HG03175 (cell line): ENCODE measurements around the gene TPR.

ENCODE experiments used
- ATAC-seq: cut with Tn5 transposase; IDR thresholded peaks from one replicate; pipeline ENCODE4 v1.9.1; 2021; ENCODE audit warnings: mild to moderate bottlenecking, moderate library complexity; ENCODE audit not compliant: unreplicated experiment

TPR gene

DNA sequence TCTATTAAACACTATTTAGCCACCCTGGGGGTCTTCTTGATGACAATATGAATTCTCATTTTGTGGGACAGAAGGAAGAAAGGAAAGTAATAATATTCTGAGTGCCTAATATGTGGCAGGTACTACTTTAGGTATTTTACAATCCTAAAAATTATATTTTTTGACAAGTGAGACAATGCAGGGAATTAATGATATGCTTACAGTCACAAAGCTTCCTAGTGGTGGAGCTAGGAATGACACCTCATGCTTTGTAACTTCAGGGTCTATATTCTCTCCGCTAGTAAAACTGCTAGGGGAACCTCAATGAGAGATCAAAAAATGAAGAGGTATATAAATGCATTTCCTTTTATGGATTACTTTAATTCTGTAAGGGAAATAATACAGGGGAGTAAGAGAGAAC, 44.3 kb downstream of the TPR start:
- peak; percentile 50 for ATAC-seq

DNA sequence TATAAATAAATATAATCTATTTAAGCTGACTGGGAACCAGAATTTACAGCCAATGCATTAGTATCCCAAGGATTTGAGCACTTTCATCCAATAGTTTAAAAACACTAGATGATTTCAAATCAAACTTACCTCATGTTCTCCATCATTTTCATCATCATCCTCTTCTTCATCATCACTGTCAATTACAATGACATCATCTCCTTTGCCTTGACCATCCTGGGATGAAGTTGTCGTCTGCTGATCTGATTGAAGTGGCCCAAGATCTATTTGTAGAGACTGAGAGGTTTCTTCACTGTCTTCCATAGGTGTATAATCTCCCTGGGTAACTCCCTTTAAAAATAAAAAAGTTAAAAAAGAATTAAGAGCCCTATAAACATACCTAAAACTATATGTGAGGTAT, 47.7 kb downstream of the TPR start:
- ATAC-seq = no peak

DNA sequence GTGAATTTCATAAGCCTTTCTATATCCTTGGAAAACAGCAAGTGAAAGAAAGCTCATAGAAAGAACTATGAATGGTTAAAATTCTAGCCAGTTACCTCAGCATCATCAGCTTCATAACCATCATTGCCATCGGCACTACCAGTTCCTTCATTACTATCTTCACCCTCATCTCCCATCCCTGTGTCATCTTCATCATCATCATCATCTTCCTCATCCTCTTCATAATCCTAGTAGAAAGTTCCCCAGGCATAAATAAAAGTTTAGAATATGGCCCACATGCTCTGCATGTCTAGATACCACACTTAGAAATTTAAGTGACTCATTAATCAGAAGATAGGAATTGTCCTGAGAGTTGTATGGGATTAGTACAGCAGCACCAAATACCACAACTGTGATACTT, 49.0 kb downstream of the TPR start:
- ATAC-seq = no peak

DNA sequence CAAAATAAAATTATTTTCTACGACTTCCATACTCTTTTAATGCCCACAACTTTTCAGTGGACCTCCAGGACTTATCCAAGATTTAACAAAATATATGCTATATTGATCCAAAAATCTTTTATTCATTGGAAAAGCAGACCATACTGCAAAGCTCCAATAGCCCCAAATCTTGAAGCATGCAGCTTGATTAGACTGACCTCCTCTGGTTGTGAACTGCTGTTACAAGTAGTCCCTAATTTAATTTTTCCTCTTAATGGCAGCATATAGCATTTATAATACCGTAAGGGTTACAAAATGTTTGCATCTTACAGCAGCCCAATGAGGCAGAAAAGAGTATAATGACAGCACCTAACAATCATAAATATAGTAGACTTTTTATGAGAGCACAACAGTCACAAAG, 49.8 kb downstream of the TPR start:
- ATAC-seq = peak; percentile 43

DNA sequence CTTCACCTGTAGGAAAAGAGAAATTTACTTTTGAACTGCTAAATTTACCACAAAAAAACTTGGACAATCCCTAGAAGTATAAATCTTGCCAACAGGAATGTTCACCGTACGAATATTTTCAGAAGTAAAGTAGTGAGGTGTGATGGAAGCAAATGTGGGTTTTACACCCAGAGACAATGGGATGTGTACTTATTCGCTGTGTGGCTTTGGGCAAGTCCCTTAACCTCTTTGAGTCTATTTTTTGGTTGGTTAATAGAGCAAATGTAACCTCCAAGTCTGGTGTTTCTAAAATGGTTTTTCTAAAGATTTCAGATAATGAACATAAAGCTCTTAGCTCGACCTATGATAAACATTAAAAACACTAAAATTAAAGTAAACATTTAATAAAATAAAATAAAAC, 51.2 kb downstream of the TPR start:
- no peak for ATAC-seq

DNA sequence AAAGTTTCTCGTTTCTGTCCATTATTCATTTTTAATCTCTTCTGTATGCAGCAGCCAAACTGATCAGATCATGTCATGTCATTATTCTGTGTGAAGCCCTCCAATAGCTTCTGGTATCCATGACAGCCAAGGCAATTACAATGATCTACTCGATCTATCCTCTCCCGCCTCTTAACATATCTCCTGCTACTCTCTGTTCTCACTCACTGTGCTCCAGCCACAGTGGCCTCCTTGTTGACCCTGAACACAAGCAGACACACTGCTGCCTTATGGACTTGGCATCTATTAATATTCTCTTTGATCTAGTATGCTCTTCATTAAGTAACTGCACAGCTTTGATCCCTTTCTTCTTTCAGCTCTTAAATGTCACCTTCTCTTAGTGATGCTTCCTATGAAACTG, 59.5 kb downstream of the TPR start:
- ATAC-seq = no peak

DNA sequence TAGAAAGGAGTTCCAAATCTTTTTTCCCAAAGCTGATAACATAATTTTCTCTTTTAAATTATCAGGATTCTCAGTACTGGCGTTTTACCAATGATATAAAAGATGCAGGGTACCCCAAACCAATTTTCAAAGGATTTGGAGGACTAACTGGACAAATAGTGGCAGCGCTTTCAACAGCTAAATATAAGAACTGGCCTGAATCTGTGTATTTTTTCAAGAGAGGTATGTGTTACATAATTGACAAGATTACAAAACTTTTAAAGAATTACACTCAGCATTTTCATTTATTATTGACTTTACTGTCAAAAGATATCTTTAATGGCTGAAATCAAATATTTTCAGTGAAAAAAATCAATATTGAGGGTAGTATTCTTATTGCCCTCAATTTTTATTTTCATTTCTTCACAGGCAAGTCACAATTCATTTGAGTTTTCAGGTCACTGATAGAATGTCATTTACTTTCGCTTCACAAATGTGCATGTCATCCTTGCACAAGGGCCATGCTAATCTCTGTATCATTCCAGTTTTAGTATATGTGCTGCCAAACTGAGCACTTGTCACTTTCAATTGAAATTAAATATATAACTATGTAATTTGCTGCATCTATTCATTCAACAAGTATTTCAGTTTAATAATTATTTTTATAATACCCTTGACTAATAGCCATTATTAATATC, 63.5 kb downstream of the TPR start:
- ATAC-seq = no peak

DNA sequence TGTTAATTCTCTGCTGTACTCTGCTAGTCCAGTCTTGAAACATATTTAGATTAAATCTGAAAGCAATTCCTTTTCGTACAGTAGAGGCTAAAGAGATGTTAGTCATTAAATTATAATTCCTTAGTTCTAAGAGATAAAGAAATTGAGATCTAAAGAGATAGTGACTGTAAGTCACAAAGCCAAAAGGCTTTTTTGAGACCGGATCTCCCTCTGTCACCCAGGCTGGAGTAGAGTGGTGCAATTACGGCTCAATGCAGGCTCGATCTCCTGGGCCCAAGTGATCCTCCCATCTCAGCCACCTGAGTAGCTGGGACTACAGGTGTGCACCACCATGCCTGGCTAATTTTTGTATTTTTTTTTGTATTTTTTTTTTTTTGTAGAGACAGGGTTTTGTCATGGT, 64.7 kb downstream of the TPR start:
- ATAC-seq = no peak

DNA sequence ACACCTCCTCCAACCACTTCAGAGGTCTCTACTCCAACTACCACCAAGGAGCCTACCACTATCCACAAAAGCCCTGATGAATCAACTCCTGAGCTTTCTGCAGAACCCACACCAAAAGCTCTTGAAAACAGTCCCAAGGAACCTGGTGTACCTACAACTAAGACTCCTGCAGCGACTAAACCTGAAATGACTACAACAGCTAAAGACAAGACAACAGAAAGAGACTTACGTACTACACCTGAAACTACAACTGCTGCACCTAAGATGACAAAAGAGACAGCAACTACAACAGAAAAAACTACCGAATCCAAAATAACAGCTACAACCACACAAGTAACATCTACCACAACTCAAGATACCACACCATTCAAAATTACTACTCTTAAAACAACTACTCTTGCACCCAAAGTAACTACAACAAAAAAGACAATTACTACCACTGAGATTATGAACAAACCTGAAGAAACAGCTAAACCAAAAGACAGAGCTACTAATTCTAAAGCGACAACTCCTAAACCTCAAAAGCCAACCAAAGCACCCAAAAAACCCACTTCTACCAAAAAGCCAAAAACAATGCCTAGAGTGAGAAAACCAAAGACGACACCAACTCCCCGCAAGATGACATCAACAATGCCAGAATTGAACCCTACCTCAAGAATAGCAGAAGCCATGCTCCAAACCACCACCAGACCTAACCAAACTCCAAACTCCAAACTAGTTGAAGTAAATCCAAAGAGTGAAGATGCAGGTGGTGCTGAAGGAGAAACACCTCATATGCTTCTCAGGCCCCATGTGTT, 66.6 kb downstream of the TPR start:
- ATAC-seq = no peak

DNA sequence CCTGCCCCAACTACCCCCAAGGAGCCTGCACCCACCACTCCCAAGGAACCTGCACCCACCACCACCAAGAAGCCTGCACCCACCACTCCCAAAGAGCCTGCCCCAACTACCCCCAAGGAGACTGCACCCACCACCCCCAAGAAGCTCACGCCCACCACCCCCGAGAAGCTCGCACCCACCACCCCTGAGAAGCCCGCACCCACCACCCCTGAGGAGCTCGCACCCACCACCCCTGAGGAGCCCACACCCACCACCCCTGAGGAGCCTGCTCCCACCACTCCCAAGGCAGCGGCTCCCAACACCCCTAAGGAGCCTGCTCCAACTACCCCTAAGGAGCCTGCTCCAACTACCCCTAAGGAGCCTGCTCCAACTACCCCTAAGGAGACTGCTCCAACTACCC, 67.6 kb downstream of the TPR start:
- no peak for ATAC-seq

DNA sequence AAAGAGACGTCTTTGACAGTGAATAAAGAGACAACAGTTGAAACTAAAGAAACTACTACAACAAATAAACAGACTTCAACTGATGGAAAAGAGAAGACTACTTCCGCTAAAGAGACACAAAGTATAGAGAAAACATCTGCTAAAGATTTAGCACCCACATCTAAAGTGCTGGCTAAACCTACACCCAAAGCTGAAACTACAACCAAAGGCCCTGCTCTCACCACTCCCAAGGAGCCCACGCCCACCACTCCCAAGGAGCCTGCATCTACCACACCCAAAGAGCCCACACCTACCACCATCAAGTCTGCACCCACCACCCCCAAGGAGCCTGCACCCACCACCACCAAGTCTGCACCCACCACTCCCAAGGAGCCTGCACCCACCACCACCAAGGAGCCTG, 68.5 kb downstream of the TPR start:
- no peak for ATAC-seq

DNA sequence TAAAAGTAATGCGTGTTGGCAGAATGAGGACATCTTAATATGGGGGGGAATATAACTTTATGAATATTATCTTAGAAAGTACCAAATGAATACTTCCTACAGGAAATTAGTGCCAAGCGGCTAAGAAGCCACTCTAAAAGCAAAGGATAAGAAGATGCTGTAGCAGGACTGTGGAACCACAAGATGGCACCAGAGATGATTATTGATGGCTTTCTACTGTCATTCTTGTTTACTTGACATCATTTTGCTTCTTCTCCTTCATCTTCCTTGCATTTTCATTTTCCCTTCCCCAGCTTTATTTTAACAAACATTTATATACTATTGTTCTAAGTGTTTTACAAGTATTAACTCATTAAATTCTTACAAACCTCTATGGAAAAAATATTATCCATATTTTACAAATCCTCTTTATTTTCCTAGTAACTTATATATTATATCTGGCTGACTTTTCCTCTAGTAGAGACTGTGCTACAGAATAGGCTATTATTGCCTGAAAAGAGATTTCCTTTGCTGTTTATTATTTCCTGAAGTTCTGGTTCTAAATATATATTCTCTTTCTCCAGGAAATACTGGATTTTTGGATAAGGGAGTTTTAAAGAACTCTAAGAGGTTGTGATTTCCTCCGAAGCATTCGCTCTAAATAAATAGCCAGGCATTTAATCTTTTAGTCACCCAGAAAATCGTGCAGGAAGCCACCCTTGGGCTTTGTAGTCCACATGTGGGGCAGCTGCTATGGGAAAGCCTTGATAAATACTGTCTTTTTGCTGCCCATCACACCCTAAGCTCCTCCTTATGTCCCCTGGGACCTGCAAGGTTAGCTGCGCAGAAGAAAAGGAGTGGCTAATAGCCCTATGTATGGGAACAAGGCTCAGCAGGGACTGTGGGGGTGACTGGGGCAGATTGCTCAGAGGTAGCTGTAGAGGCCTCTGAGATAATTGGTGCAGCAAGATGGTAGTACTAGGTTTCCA, 69.8 kb downstream of the TPR start:
- ATAC-seq = peak; percentile 75

DNA sequence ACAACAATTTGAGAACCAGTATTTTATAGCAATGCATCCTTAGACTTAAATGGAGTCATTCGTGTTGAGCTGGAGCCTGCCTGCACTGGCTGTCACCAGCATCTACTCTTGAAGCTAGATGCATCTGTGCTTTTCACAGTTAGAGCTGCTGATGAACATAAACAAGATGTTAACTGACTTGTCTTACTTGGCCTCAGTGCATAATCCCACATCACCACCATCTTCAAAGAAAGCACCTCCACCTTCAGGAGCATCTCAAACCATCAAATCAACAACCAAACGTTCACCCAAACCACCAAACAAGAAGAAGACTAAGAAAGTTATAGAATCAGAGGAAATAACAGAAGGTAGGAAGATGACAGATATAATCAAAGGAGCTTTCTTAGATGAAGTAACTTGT, 71.1 kb downstream of the TPR start:
- ATAC-seq = no peak

DNA sequence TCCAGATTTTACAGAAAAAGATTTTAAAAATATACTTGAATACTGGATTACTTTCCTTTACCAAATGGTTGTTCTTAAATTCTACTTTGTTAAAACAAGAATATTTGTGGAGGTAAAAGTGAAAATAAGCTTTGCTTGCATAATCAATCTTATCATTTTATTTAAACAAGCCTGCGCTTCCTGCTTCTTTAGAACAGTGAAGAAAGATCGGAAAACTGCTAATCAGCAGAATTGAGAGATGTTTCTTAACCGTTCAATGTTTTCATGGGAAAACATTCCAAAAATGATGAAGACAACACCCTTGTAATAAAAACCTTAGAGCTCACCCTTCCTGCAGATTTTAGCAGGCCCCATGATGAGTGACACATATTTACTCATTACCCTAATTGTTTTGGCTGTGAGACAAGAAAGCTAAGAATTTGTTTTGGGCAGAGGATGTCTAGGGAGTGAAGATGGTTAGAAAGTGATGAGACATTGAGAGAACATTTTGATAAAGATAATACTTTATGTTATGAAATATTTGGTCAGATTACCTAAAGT, 72.6 kb downstream of the TPR start:
- no peak for ATAC-seq

DNA sequence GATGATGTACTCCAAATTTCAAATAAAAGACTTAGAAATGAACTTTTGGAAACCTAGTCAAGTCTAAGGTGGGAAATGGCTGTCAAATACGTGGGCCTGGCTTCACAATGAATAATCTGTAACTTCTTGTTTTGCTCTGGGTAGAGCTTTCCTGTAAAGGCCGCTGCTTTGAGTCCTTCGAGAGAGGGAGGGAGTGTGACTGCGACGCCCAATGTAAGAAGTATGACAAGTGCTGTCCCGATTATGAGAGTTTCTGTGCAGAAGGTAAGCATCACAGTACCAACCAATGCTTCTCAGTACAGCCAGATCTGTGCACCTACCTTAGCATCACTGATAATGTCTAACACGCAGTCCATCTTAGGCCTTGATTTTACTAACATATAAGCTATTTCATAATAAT, 73.6 kb downstream of the TPR start:
- no peak for ATAC-seq

DNA sequence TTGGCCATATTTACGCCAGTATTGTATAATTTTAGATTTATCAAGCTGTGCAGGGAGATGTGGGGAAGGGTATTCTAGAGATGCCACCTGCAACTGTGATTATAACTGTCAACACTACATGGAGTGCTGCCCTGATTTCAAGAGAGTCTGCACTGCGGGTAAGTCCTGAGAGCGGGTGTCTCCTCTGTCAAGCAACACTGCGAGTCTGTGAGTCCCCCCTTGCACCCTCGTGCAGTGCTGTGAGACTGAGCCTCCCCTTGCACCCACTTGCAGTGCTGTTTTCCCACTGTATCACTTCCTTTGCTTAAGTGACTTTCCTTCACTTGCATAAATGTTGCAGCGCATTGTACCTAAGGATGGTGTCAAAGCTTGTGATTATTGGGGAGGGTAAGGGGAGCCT, 75.0 kb downstream of the TPR start:
- no peak for ATAC-seq

DNA sequence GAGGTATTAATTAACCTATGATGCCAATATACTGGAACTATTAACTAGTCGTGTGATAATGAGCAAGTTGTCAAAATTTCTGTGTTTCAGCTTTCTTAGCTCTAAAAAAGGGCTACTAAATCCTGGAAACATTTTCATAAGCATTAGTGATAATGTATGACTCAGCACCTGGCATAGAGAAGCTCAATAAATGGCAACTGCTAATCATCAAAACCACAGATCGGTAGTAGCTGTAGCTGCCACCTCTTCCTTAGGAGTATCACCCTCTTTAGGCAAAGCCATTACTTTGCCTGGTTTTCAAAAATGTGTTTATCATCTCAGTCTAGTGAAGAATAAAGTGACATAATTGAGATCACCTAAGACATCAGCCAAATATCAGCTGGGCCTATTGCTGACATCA, 75.5 kb downstream of the TPR start:
- ATAC-seq = no peak

DNA sequence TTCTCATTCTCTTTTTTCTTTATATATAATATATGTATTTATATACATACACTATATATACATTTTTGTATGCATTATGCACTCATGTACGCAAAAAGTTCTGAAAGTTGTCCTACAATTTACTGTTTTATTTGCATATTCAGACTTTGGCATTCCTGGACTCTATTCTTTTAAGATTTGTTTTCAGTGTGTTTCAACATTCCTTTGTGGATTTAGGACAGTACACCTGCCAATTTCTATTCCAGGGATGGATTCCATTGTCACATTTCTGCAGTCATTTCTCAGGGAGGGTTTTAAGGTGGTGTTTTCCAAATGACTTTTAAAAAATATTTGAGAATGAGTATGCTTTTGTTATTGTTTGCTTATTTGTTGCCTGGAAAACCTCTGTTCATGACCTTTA, 76.2 kb downstream of the TPR start:
- ATAC-seq = no peak

DNA sequence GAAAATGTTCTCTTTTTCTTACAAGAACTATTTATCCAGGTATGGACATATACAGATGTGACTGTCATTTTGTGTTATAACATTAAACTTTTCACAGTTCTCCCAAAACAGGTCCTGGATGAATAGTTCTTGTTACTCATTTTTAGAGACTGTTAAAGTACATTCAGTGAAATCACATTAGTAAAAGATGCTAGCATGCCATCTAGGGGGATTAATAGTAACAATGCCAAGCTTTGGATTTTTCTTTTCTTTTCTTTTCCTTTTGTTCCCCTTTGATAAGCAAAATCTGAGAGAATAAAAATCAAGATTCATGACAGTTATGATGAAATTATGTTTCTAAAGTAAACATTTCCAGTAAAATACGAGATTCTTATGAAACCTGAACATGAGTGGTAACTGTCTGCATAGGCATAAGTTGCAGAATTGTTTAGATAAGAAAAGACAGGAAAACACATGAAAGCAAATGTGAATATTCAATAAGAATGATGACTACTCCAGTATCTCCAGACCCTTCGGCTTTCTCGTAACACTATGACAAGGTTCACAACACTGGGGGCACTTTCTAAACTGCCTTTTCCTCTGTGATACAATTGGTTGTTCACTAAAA, 77.5 kb downstream of the TPR start:
- no peak for ATAC-seq

DNA sequence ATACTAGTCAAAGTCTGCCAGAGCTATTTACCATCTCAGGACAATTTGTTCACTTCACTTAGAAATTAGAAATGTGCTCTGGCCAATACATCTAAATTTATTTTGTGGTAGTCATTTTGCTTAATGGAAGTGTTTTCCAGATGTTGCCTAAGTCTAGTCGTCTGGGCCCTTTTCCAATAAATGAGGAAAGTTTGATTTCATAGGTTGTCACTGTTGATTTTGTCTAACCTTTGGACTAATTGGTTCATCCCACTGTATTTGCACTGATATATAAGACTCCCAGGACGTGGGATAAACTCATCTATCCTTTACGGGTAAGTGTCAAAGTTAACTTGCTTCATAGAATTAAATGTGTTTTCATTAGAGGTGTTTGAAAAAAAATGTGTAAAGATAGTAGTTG, 79.1 kb downstream of the TPR start, which contains the start of gene PRG4:
Gene PRG4 (plus strand): TSS at position 300 of the 400 bp plus-strand sequence.
- ATAC-seq = no peak

DNA sequence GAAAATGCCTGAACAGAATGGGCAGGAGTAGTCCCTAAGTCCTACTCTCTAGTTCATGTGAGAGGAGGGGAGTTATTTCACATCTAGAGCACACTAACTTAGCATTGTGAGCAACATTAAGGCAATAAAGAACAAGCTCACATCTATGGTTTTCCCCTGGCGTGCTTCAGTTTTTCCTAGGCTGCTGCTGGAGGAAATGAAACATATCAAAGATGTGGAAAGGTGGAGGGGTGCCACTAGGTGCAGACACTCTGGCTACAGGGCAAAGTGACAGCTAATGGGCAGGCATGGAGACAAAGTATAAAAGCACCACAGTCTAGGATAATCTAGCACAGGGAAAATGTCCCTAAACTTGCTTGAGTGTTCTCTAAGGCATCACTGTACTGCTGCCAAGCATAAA, 82.2 kb downstream of the TPR start:
- no peak for ATAC-seq
